Right atrium auricular region (tissue), 2 donors: ENCODE results near the gene ZNF423. TPM values are rescaled to one million over a fixed set of nuclear protein-coding genes. Genes with fewer than 3 reads are reported as not detected.
A peak's percentile ranks its signal among the peaks of the same experiment; 100 is the strongest.

Source experiments
- DNase-seq: peaks from one replicate; pipeline ENCODE4 v3.0.0-alpha.2; 2019; ENCODE audit warnings: low spot score
- H3K27ac ChIP-seq, 2 donors: fragments of 200-600 bp; sonication (generic); 1 replicate in 1 of 2; 2 replicates in 1 of 2; pipeline ENCODE4 v1.5.1; 2016 to 2019
- H3K27me3 ChIP-seq, 2 donors: fragments of 200-600 bp; sonication (generic); one replicate each; pipeline versions ENCODE4 v1.5.1 to v1.6.0; 2017 to 2019
- H3K36me3 ChIP-seq: fragments of 200-600 bp; sonication (generic); one replicate; pipeline ENCODE4 v1.5.1; 2016
- H3K4me1 ChIP-seq, 2 donors: fragments of 200-600 bp; sonication (generic); one replicate each; pipeline versions ENCODE4 v1.5.1 to v1.6.0; 2017 to 2019
- H3K4me3 ChIP-seq, 2 donors: fragments of 200-600 bp; sonication (generic); 1 replicate in 1 of 2; 2 replicates in 1 of 2; pipeline ENCODE4 v1.5.1; 2017 to 2019; ENCODE audit warnings: mild to moderate bottlenecking in 1 of 2, moderate library complexity in 1 of 2
- H3K9me3 ChIP-seq, 2 donors: fragments of 200-600 bp; sonication (generic); one replicate each; pipeline ENCODE4 v1.5.1; 2019
- CTCF ChIP-seq, 2 donors: fragments of 200-600 bp; sonication (generic); IDR thresholded peaks; one replicate each; pipeline ENCODE4 v1.5.1; 2019; ENCODE audit warnings: antibody characterized with exemption in 2 of 2
- total RNA-seq, 2 donors: library from RNA; depleted of rRNA; stranded (reverse); fragments of >200 nt; gene quantifications; one replicate each; pipeline ENCODE4 v1.1.0, GENCODE V29; 2016

ZNF423 gene
- total RNA-seq, 2 donors from 2014 or later = 8.5 to 10.7 TPM

- DNase-seq = no peak
- H3K4me1 ChIP-seq = no peaks in the 10 kb centered on the region
- H3K9me3 ChIP-seq = no peaks in the 10 kb centered on the region
- H3K27ac ChIP-seq = peak overlapping the region in 1 of 2 donors; percentile 2
- H3K27me3 ChIP-seq = no peaks in the 10 kb centered on the region
- no peak for TF ChIP-seq CTCF (IDR thresholded peaks at IDR 0.05)
- no peak overlapping the region for H3K4me3 ChIP-seq
- no peaks in the 10 kb centered on the region for H3K36me3 ChIP-seq
Observed at GRCh38 chr16:49552313-49552928, 303.5 kb downstream of the ZNF423 start.

GRCh38 chr16:49550666-49551065 lies 305.2 kb downstream of the ZNF423 start:
- Histone ChIP-seq H3K4me3 (no peak overlapping the region), H3K9me3 (no peaks in the 10 kb centered on the region), H3K36me3 (no peaks in the 10 kb centered on the region), H3K27ac (no peak overlapping the region), H3K27me3 (no peaks in the 10 kb centered on the region), H3K4me1 (no peaks in the 10 kb centered on the region)
- no peak for TF ChIP-seq CTCF (IDR thresholded peaks at IDR 0.05)
- no peak for DNase-seq

- no peak for TF ChIP-seq CTCF (IDR thresholded peaks at IDR 0.05)
- no peaks in the 10 kb centered on the region for H3K4me1 ChIP-seq
- no peak overlapping the region for H3K27ac ChIP-seq
- no peaks in the 10 kb centered on the region for H3K9me3 ChIP-seq
- no peak for DNase-seq
- H3K27me3 ChIP-seq = no peaks in the 10 kb centered on the region
- no peaks in the 10 kb centered on the region for H3K36me3 ChIP-seq
- no peak overlapping the region for H3K4me3 ChIP-seq
Observed at GRCh38 chr16:49550140-49550539, 305.8 kb downstream of the ZNF423 start.

- Histone ChIP-seq H3K4me1 (no peaks in the 10 kb centered on the region), H3K36me3 (no peaks in the 10 kb centered on the region), H3K27me3 (no peaks in the 10 kb centered on the region), H3K27ac (no peak overlapping the region), H3K9me3 (no peaks in the 10 kb centered on the region), H3K4me3 (no peak overlapping the region)
- DNase-seq = no peak
- no peak for TF ChIP-seq CTCF (IDR thresholded peaks at IDR 0.05)
Observed at GRCh38 chr16:49548325-49548970, 307.5 kb downstream of the ZNF423 start.

GRCh38 chr16:49547448-49547847 lies 308.5 kb downstream of the ZNF423 start:
- DNase-seq = no peak
- no peaks in the 10 kb centered on the region for H3K36me3 ChIP-seq
- TF ChIP-seq CTCF (IDR thresholded peaks at IDR 0.05) = no peak
- H3K9me3 ChIP-seq = no peaks in the 10 kb centered on the region
- H3K27me3 ChIP-seq = no peaks in the 10 kb centered on the region
- no peak overlapping the region for H3K27ac ChIP-seq
- no peak overlapping the region for H3K4me3 ChIP-seq
- no peaks in the 10 kb centered on the region for H3K4me1 ChIP-seq

GRCh38 chr16:49546735-49547134 lies 309.2 kb downstream of the ZNF423 start:
- H3K36me3 ChIP-seq = no peaks in the 10 kb centered on the region
- no peak overlapping the region for H3K4me3 ChIP-seq
- no peaks in the 10 kb centered on the region for H3K4me1 ChIP-seq
- no peak for TF ChIP-seq CTCF (IDR thresholded peaks at IDR 0.05)
- no peak overlapping the region for H3K27ac ChIP-seq
- H3K27me3 ChIP-seq = no peaks in the 10 kb centered on the region
- H3K9me3 ChIP-seq = no peaks in the 10 kb centered on the region
- no peak for DNase-seq
